HG02840 (cell line): ENCODE results near the gene FMO5.
"Not testable (repeated sequence)": the region's sequence is repeated elsewhere in the genome, so short reads cannot be mapped to it uniquely, and the experiment has no call there.

Experiments
- ATAC-seq: cut with Tn5 transposase; IDR thresholded peaks from one replicate; pipeline ENCODE4 v1.9.1; 2021; ENCODE audit warnings: mild to moderate bottlenecking, moderate library complexity, moderate number of reproducible peaks; ENCODE audit not compliant: unreplicated experiment, low FRiP score

The FMO5 gene

GRCh38 chr1:147209825-147210821 lies 15.0 kb downstream of the FMO5 start:
- ATAC-seq = no peak

- no peak for ATAC-seq
These were observed 16.5 kb downstream of the FMO5 start for GRCh38 chr1:147208619-147209018.

GRCh38 chr1:147207192-147207591 lies 17.9 kb downstream of the FMO5 start:
- ATAC-seq = no peak

- no peak for ATAC-seq
These were observed 21.1 kb downstream of the FMO5 start for GRCh38 chr1:147204080-147204479.

- ATAC-seq = no peak
These were observed 22.6 kb downstream of the FMO5 start for GRCh38 chr1:147202576-147202975.

GRCh38 chr1:147201786-147202185 lies 23.4 kb downstream of the FMO5 start:
- no peak for ATAC-seq

GRCh38 chr1:147201276-147201675 lies 23.9 kb downstream of the FMO5 start:
- ATAC-seq = no peak

- ATAC-seq = not testable (repeated sequence)
These were observed 27.8 kb downstream of the FMO5 start for GRCh38 chr1:147197324-147197723.

- ATAC-seq = no peak
These were observed 35.6 kb downstream of the FMO5 start for GRCh38 chr1:147189514-147189913.

GRCh38 chr1:147185432-147185831 lies 39.7 kb downstream of the FMO5 start:
- no peak for ATAC-seq

- no peak for ATAC-seq
These were observed 47.3 kb downstream of the FMO5 start for GRCh38 chr1:147177611-147178380.

- ATAC-seq = peak; percentile 87
These were observed 52.7 kb downstream of the FMO5 start, which contains the start of gene PRKAB2 for GRCh38 chr1:147172168-147173016. Gene PRKAB2, minus strand, starts transcription at chr1:147172470. Its CDS starts 326 bp downstream, at chr1:147172144.

- no peak for ATAC-seq
These were observed 53.6 kb downstream of the FMO5 start for GRCh38 chr1:147171399-147172167.

- ATAC-seq = no peak
These were observed 55.1 kb downstream of the FMO5 start for GRCh38 chr1:147169840-147170674.

- ATAC-seq = no peak
These were observed 56.0 kb downstream of the FMO5 start for GRCh38 chr1:147169171-147169570.

GRCh38 chr1:147168626-147169058 lies 56.5 kb downstream of the FMO5 start:
- ATAC-seq = no peak

GRCh38 chr1:147167365-147167764 lies 57.8 kb downstream of the FMO5 start:
- no peak for ATAC-seq

- ATAC-seq = no peak
These were observed 62.1 kb downstream of the FMO5 start for GRCh38 chr1:147163019-147163418.

- ATAC-seq = no peak
These were observed 63.0 kb downstream of the FMO5 start for GRCh38 chr1:147162093-147162492.
